ENCODE measurements around the gene KCNJ14. TPM values are rescaled to one million over a fixed set of nuclear protein-coding genes. Genes with fewer than 3 reads are reported as not detected.

The KCNJ14 gene
- total and polyA plus RNA-seq, 7 experiments from 2014 or later = 0.05 to 3.9 (median 2.1) TPM

DNA sequence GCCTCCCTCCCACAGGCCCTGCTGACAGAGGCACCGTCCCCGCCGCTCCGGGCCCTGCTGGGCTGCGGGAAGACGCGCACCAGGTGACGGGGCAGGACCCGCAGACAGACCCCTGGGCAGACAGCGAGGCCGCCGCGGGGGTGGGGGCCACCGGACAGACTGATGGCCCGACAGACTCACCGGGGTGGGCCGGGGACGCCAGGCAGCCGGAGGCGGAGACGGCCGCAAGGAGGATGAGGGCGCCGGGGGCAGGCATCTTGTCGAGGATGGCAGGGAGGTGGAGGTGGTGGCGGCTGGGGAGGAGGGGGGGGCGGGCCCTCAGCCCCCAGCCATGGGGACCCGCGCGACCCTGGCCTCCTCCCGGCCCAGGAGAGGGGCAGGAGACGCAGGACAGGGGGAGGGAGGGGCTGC is 56.0 kb downstream of the KCNJ14 start:
- H3K9me3 Mint-ChIP-seq = no peaks in the 10 kb centered on the region
- peaks cover 0 to 15% (median 0%) of the 10 kb centered on the region in 3 experiments for H3K36me3 ChIP-seq (ENCODE audit: control insufficient read depth in 2 of 3, insufficient read depth in 3 of 3, low read length in 3 of 3)
- peaks cover 11 to 18% (median 13%) of the 10 kb centered on the region in 7 donors for H3K4me1 Mint-ChIP-seq
- H3K27me3 ChIP-seq (ENCODE audit: control insufficient read depth in 2 of 2, insufficient read depth in 2 of 2, low read length in 2 of 2) = no peaks in the 10 kb centered on the region
- CTCF ChIA-PET = interaction anchor here (0.6 kb wide), 1 partner anchor 97 kb away, joined by 3 read pairs; no protein-coding TSS in a partner anchor
- H3K27ac ChIP-seq (ENCODE audit: low read depth, low read length) = peak overlapping the region; percentile 69
- no peaks in the 10 kb centered on the region for H3K9me3 ChIP-seq (ENCODE audit: control insufficient read depth in 2 of 3, low read length in 3 of 3)
- no peaks in the 10 kb centered on the region for H3K27me3 Mint-ChIP-seq
- peak overlapping the region in 3 of 9 donors; percentile 81 to 86 (median 83) for H3K27ac Mint-ChIP-seq
- H3K36me3 Mint-ChIP-seq = peaks cover 0 to 5% (median 0%) of the 10 kb centered on the region in 5 donors
- DNase-seq (peak in 6 of 9 donors; percentile 24 to 53 (median 43)), ATAC-seq (no peak)
- POLR2A ChIA-PET = no interaction called here
- intact Hi-C loops (cut with micrococcal nuclease) = loop anchor here (1.0 to 5.0 kb wide), 9 partner anchors 43 to 734 kb away; partner anchors contain the start of genes CYTH2 (in 1 of the 2), FTL (in 1 of the 2), GRIN2D (in 1 of the 2) and KDELR1 (in 1 of the 2)
- H3K4me3 ChIP-seq (ENCODE audit: low read length) = peak overlapping the region; percentile 82
- H3K4me3 Mint-ChIP-seq = peak overlapping the region in 6 of 10 donors; percentile 86 to 94 (median 90)
- peaks cover 21 to 22% of the 10 kb centered on the region in 2 donors for H3K4me1 ChIP-seq (ENCODE audit: control insufficient read depth in 2 of 2, insufficient read depth in 2 of 2, low read length in 2 of 2)

DNA sequence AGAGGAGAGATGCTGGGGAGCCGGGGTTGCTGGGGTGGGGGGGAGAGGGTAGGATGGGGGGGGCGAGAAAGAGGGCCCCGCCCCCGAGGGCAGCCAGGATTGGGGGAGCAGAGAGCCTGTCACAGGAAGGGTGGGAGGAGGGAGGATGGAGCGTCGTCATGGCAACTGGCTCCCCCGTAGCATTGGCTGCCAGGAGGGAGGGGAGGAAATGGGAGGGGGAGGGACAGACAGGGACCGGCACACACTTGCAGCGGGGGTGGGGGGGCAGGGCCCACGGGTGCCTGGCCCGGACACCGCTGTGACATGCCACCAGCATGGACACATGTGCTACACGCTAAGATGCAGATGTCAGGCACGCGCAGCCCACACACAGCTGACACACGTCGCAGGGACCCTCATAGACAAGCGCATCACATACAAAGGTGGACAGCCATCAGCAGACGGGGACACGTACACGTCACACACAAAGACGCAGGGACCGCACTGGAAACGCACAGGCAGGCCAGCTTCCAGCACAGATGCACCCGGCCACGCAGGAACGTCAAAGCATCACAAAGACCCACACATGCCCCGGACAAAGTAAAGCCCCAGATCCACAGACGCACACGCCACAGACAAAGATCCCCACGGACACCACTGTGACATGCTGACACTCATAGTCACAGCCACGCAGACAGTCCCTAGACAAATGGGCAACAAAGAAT is 56.6 kb downstream of the KCNJ14 start, which contains the start of gene LMTK3:
LMTK3 (minus strand) TSS at position 36 of the 704 bp plus-strand sequence. CDS start 259 bp downstream, outside the sequence.
- Mint-ChIP-seq H3K27ac (peak within 1 kb of the TSS; percentile 40 to 92 (median 86)), H3K27me3 (no peaks in the 10 kb centered on the region), H3K9me3 (no peaks in the 10 kb centered on the region), H3K4me3 (peak within 1 kb of the TSS in 7 of 10 donors; percentile 86 to 94 (median 89)), H3K36me3 (peaks cover 0 to 5% (median 0%) of the 10 kb centered on the region in 5 donors), H3K4me1 (peaks cover 11 to 18% (median 13%) of the 10 kb centered on the region in 7 donors)
- DNase-seq = peak; percentile 61 to 96 (median 87)
- H3K36me3 ChIP-seq (ENCODE audit: control insufficient read depth in 2 of 3, insufficient read depth in 3 of 3, low read length in 3 of 3) = peaks cover 0 to 15% (median 0%) of the 10 kb centered on the region in 3 experiments
- POLR2A ChIA-PET = interaction anchor here (1.3 kb wide), 1 partner anchor 19 kb away, joined by 5 read pairs; no protein-coding TSS in a partner anchor
- CTCF ChIA-PET = interaction anchor here (1.0 to 1.6 kb wide), 2 partner anchors 23 to 72 kb away, joined by 4 to 5 read pairs; no protein-coding TSS in a partner anchor
- intact Hi-C loops (cut with micrococcal nuclease) = loop anchor here (1.0 to 5.0 kb wide), 11 partner anchors 43 to 1129 kb away; partner anchors contain the start of genes CYTH2 (in 1 of the 2), FTL (in 1 of the 2), GRIN2D (in 1 of the 2) and GYS1 (in 1 of the 2)
- peaks cover 21 to 22% of the 10 kb centered on the region in 2 donors for H3K4me1 ChIP-seq (ENCODE audit: control insufficient read depth in 2 of 2, insufficient read depth in 2 of 2, low read length in 2 of 2)
- ATAC-seq = peak; percentile 84
- H3K9me3 ChIP-seq (ENCODE audit: control insufficient read depth in 2 of 3, low read length in 3 of 3) = no peaks in the 10 kb centered on the region
- H3K27ac ChIP-seq (ENCODE audit: low read depth, low read length) = peak within 1 kb of the TSS; percentile 82
- no peaks in the 10 kb centered on the region for H3K27me3 ChIP-seq (ENCODE audit: control insufficient read depth in 2 of 2, insufficient read depth in 2 of 2, low read length in 2 of 2)
- H3K4me3 ChIP-seq (ENCODE audit: low read length) = peak within 1 kb of the TSS; percentile 82

DNA sequence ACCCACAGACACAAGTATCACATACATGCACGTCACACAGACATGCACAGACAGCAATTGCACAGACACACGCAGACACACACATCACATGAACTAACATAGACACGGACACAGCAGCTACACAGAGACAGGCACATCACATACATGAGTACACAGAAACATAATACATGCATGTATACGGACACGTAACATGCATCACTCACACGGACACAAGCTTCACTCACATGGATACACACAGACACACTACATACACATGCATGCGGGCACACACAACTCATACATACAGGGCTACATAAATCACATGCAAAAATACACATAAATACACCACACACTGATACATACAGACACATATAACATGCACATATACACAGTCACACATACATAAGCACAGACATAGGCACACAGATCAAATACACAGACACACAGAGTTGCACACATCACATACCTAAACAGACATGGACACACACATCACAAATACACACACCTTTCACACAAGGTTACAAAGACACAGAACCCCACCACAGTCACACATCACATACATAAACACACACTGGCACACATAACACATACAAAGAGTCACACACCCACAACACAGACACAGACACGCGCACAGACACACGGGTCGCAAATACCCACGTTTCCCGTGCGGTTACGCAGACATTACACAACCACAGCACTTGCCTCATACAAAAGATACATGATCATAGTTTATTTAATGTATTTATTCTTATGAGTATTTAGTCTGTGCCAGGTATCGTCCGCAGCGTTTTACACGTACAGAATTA is 57.3 kb downstream of the KCNJ14 start:
- H3K9me3 Mint-ChIP-seq = no peaks in the 10 kb centered on the region
- ATAC-seq (no peak), DNase-seq (peak in 2 of 9 donors; percentile 33)
- no peaks in the 10 kb centered on the region for H3K27me3 ChIP-seq (ENCODE audit: control insufficient read depth in 2 of 2, insufficient read depth in 2 of 2, low read length in 2 of 2)
- H3K27ac Mint-ChIP-seq = no peak overlapping the region
- H3K4me1 Mint-ChIP-seq = peaks cover 11 to 18% (median 13%) of the 10 kb centered on the region in 7 donors
- H3K27me3 Mint-ChIP-seq = no peaks in the 10 kb centered on the region
- POLR2A ChIA-PET = interaction anchor here (1.3 kb wide), 1 partner anchor 20 kb away, joined by 5 read pairs; no protein-coding TSS in a partner anchor
- intact Hi-C loops (cut with micrococcal nuclease) = loop anchor here (1.0 to 5.0 kb wide), 10 partner anchors 19 to 1128 kb away; partner anchors contain the start of genes FTL (in 1 of the 2), GRIN2D (in 1 of the 2), GRWD1 (in 1 of the 2) and GYS1 (in 1 of the 2)
- peaks cover 0 to 13% (median 0%) of the 10 kb centered on the region in 3 experiments for H3K36me3 ChIP-seq (ENCODE audit: control insufficient read depth in 2 of 3, insufficient read depth in 3 of 3, low read length in 3 of 3)
- no peaks in the 10 kb centered on the region for H3K9me3 ChIP-seq (ENCODE audit: control insufficient read depth in 2 of 3, low read length in 3 of 3)
- peak overlapping the region; percentile 82 for H3K27ac ChIP-seq (ENCODE audit: low read depth, low read length)
- peaks cover 0 to 4% (median 0%) of the 10 kb centered on the region in 5 donors for H3K36me3 Mint-ChIP-seq
- peak overlapping the region; percentile 72 for H3K4me3 ChIP-seq (ENCODE audit: low read length)
- CTCF ChIA-PET = interaction anchor here (1.0 to 1.6 kb wide), 2 partner anchors 24 to 71 kb away, joined by 4 to 5 read pairs; no protein-coding TSS in a partner anchor
- no peak overlapping the region for H3K4me3 Mint-ChIP-seq
- H3K4me1 ChIP-seq (ENCODE audit: control insufficient read depth in 2 of 2, insufficient read depth in 2 of 2, low read length in 2 of 2) = peaks cover 21 to 22% of the 10 kb centered on the region in 2 donors

DNA sequence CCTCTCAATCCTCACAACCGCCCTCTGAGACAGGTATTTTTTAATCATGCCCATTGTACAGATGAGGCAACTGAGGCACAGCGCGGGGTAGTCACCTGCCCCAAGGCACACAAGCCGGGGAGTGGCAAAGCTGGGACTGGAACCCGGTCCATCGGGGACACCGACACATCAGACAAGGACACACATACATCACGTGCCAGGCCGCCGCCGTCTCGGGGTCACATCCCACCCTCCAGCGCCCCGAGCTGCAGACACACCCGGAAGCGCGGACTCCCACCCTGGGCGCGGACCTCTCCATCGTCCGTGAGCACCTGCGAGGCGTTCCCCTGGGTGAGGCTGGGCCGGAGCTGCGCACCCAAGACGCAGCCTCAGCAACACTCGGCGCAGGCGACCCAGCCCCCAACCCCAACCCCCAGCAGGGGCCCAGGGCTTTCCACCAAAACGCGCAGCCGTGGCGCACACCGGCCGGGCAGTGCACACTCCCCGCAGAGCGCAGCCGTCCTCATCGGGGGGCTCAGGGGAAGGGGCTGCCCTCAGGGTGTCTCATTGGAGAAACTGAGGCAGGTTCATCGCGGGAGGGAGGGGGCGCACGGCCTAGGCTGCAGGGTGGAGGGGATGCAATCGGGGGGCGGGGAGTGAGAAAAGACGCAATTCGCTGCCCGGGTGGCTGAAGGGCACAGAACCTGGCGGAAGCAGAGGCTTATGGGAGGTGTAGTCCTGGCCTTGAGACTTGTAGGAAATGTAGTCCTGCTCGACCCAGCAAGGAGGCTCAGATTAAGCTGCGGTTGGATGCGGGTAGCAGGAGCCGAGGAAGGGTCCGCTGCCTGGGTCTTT is 58.1 kb downstream of the KCNJ14 start:
- Histone ChIP-seq H3K9me3 (ENCODE audit: control insufficient read depth in 2 of 3, low read length in 3 of 3) (no peaks in the 10 kb centered on the region), H3K4me3 (ENCODE audit: low read length) (peak overlapping the region; percentile 72), H3K27ac (ENCODE audit: low read depth, low read length) (peak overlapping the region; percentile 82), H3K27me3 (ENCODE audit: control insufficient read depth in 2 of 2, insufficient read depth in 2 of 2, low read length in 2 of 2) (no peaks in the 10 kb centered on the region), H3K4me1 (ENCODE audit: control insufficient read depth in 2 of 2, insufficient read depth in 2 of 2, low read length in 2 of 2) (peaks cover 21 to 22% of the 10 kb centered on the region in 2 donors), H3K36me3 (ENCODE audit: control insufficient read depth in 2 of 3, insufficient read depth in 3 of 3, low read length in 3 of 3) (peaks cover 0 to 5% (median 0%) of the 10 kb centered on the region in 3 experiments)
- intact Hi-C loops (cut with micrococcal nuclease) = loop anchor here (1.0 to 5.0 kb wide), 11 partner anchors 20 to 1127 kb away; partner anchors contain the start of genes SYNGR4 (in 2 of the 2), FTL (in 1 of the 2), GRIN2D (in 1 of the 2) and GRWD1 (in 1 of the 2)
- Mint-ChIP-seq H3K4me1 (peaks cover 11 to 18% (median 13%) of the 10 kb centered on the region in 7 donors), H3K27ac (peak overlapping the region in 3 of 9 donors; percentile 68 to 91 (median 90)), H3K27me3 (no peaks in the 10 kb centered on the region), H3K36me3 (no peaks in the 10 kb centered on the region), H3K4me3 (no peak overlapping the region), H3K9me3 (no peaks in the 10 kb centered on the region)
- CTCF ChIA-PET = interaction anchor here (0.6 to 1.6 kb wide), 4 partner anchors 8 to 87 kb away, joined by 3 to 5 read pairs (median 5); no protein-coding TSS in a partner anchor
- DNase-seq (peak in 8 of 9 donors; percentile 69 to 84 (median 78)), ATAC-seq (peak; percentile 77)
- POLR2A ChIA-PET = interaction anchor here (0.6 to 1.2 kb wide), 5 partner anchors 18 to 132 kb away, joined by 3 to 4 read pairs (median 3); no protein-coding TSS in a partner anchor

DNA sequence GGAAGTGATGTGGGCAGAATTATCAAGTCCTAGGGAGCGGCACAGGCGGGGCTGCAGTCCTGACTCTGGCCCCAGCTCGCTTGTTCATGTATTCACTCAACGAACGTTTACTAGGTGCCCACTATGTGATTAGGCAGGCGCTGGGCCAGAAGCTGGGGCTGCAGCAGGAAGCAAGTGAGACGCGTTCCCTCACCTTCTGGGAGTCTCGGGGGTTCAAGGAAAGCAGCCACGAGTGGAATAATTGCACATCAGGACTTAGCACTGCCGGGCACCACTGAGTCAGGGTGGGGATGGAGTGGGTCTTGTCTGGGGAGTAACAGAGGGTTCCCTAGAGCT is 58.7 kb downstream of the KCNJ14 start:
- no peak for ATAC-seq
- CTCF ChIA-PET = interaction anchor here (0.6 to 1.5 kb wide), 3 partner anchors 8 to 87 kb away, joined by 5 to 6 read pairs (median 5); no protein-coding TSS in a partner anchor
- Mint-ChIP-seq H3K9me3 (no peaks in the 10 kb centered on the region), H3K4me1 (peaks cover 11 to 18% (median 13%) of the 10 kb centered on the region in 7 donors), H3K4me3 (peak overlapping the region in 2 of 10 donors; percentile 4 to 35), H3K27ac (peak overlapping the region in 2 of 9 donors; percentile 90 to 91), H3K27me3 (no peaks in the 10 kb centered on the region), H3K36me3 (no peaks in the 10 kb centered on the region)
- Histone ChIP-seq H3K4me3 (ENCODE audit: low read length) (no peak overlapping the region), H3K36me3 (ENCODE audit: control insufficient read depth in 2 of 3, insufficient read depth in 3 of 3, low read length in 3 of 3) (no peaks in the 10 kb centered on the region), H3K9me3 (ENCODE audit: control insufficient read depth in 2 of 3, low read length in 3 of 3) (no peaks in the 10 kb centered on the region), H3K27ac (ENCODE audit: low read depth, low read length) (peak overlapping the region; percentile 82), H3K27me3 (ENCODE audit: control insufficient read depth in 2 of 2, insufficient read depth in 2 of 2, low read length in 2 of 2) (no peaks in the 10 kb centered on the region), H3K4me1 (ENCODE audit: control insufficient read depth in 2 of 2, insufficient read depth in 2 of 2, low read length in 2 of 2) (peaks cover 21 to 22% of the 10 kb centered on the region in 2 donors)
- DNase-seq = no peak
- intact Hi-C loops (cut with micrococcal nuclease) = loop anchor here (1.0 to 5.0 kb wide), 6 partner anchors 122 to 737 kb away; partner anchors contain the start of genes SYNGR4 (in 2 of the 2), FTL (in 1 of the 2), GRIN2D (in 1 of the 2) and KDELR1 (in 1 of the 2)
- POLR2A ChIA-PET = interaction anchor here (0.8 to 1.2 kb wide), 5 partner anchors 12 to 131 kb away, joined by 3 read pairs; no protein-coding TSS in a partner anchor
